Middle frontal gyrus (tissue), 1 donor: ENCODE results near the gene TTF2.
A peak's percentile ranks its signal among the peaks of the same experiment; 100 is the strongest.

Source experiments
- DNase-seq: peaks from one replicate; pipeline ENCODE4 v3.0.0-alpha.2; 2015; ENCODE audit warnings: low spot score; ENCODE audit errors: extremely low spot score

TTF2 gene

GRCh38 chr1:117059678-117060440 lies at the start of gene TTF2:
Gene TTF2, plus strand, starts transcription at chr1:117060326. Its CDS starts 21 bp downstream, at chr1:117060347.
- peak; percentile 92 for DNase-seq

GRCh38 chr1:117011334-117011733 lies 48.8 kb upstream of the TTF2 start:
- no peak for DNase-seq

- no peak for DNase-seq
Observed at GRCh38 chr1:117013309-117013858, 46.7 kb upstream of the TTF2 start.

- no peak for DNase-seq
Observed at GRCh38 chr1:117014209-117014608, 45.9 kb upstream of the TTF2 start.

GRCh38 chr1:117015724-117016123 lies 44.4 kb upstream of the TTF2 start:
- no peak for DNase-seq

GRCh38 chr1:117017062-117017461 lies 43.1 kb upstream of the TTF2 start:
- peak; percentile 26 for DNase-seq

- no peak for DNase-seq
Observed at GRCh38 chr1:117017648-117018047, 42.5 kb upstream of the TTF2 start.

GRCh38 chr1:117020526-117021156 lies 39.5 kb upstream of the TTF2 start:
- DNase-seq, result no peak

- no peak for DNase-seq
Observed at GRCh38 chr1:117022114-117022513, 38.0 kb upstream of the TTF2 start.

GRCh38 chr1:117025568-117025967 lies 34.6 kb upstream of the TTF2 start:
- no peak for DNase-seq

GRCh38 chr1:117026361-117026760 lies 33.8 kb upstream of the TTF2 start:
- no peak for DNase-seq

- DNase-seq, result no peak
Observed at GRCh38 chr1:117029685-117030084, 30.4 kb upstream of the TTF2 start.

- no peak for DNase-seq
Observed at GRCh38 chr1:117030271-117030877, 29.8 kb upstream of the TTF2 start.

GRCh38 chr1:117032266-117032665 lies 27.9 kb upstream of the TTF2 start:
- DNase-seq, result no peak

- peak; percentile 44 for DNase-seq
Observed at GRCh38 chr1:117032681-117033539, 27.2 kb upstream of the TTF2 start.

GRCh38 chr1:117033772-117034171 lies 26.4 kb upstream of the TTF2 start:
- DNase-seq, result no peak

- no peak for DNase-seq
Observed at GRCh38 chr1:117034791-117035290, 25.3 kb upstream of the TTF2 start.

GRCh38 chr1:117036018-117036461 lies 24.1 kb upstream of the TTF2 start:
- DNase-seq, result no peak

GRCh38 chr1:117037802-117038201 lies 22.3 kb upstream of the TTF2 start:
- no peak for DNase-seq

- no peak for DNase-seq
Observed at GRCh38 chr1:117038236-117038635, 21.9 kb upstream of the TTF2 start.

GRCh38 chr1:117044217-117044616 lies 15.9 kb upstream of the TTF2 start:
- DNase-seq, result no peak
